Measurements from ENCODE around the gene SLIT3. TPM values are rescaled to one million over a fixed set of nuclear protein-coding genes. Genes with fewer than 3 reads are reported as not detected.

SLIT3 gene
- total and polyA plus RNA-seq, 10 of the 15 experiments (the other 5 are each of a cell fraction or from before 2014, with no cell fraction given): 0.05 TPM; not detected in 9

DNA sequence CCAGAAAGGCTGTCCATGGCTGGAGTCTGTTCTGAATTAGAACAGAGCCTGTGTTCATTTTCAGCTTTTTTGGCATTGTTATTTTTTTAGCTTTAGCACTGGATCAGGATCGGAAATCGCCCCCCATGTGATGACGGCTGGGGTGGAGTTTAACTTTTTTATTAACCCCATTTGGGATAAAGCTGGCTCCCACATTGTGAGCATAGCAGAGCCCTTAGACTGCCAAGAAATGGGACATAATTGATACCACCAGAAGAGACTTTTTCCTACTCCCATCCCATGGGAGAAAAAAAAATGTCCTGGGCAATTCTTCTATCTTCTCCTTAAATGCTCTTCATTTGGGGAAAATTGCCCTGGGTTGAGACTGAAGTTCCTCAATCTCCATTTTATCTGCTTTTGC is 52.4 kb downstream of the SLIT3 start:
- H3K9me3 ChIP-seq (replicated peaks; ENCODE audit: control insufficient read depth, insufficient read depth, low read length): no peaks in the 10 kb centered on the region
- no TSS peak for BruUV-seq (replicated peaks)
- no peak overlapping the region for H3K4me3 ChIP-seq
- intact Hi-C loops (cut with micrococcal nuclease; ENCODE audit: unreplicated experiment): no loop called here
- no peaks in the 10 kb centered on the region for H4K20me1 ChIP-seq (ENCODE audit: control insufficient read depth, insufficient read depth)
- H3K4me1 ChIP-seq (ENCODE audit: control insufficient read depth, insufficient read depth, low read length): no peaks in the 10 kb centered on the region
- no peak for FAIRE-seq
- ChIA-PET RAD21 (ENCODE audit: unreplicated experiment) (no interaction called here), SMC1A (ENCODE audit: uncharacterized antibody, unreplicated experiment) (no interaction called here), POLR2A (no interaction called here), CTCF (no interaction called here)
- H3K36me3 ChIP-seq (ENCODE audit: control insufficient read depth in 2 of 2, insufficient read depth in 2 of 2, low read length in 1 of 2): no peaks in the 10 kb centered on the region
- H3K9ac ChIP-seq (ENCODE audit: control insufficient read depth, insufficient read depth, low read length): no peak overlapping the region
- no peaks in the 10 kb centered on the region for H3K79me2 ChIP-seq (ENCODE audit: control insufficient read depth, insufficient read depth, low read length)
- H3K27ac ChIP-seq (ENCODE audit: control insufficient read depth, insufficient read depth): no peak overlapping the region
- no peak for DNase-seq (ENCODE audit: low read depth, low spot score)
- H3K27me3 ChIP-seq (replicated peaks in 1 of 2; ENCODE audit: control insufficient read depth in 2 of 2, insufficient read depth in 2 of 2, low read length in 1 of 2): peaks cover 0 to 4% of the 10 kb centered on the region in 2 experiments; a peak in 3 of 4 replicates
- in situ Hi-C loops (cut with MboI): no loop called here
- no peak for TF ChIP-seq RBBP5 (conservative IDR thresholded peaks at IDR 0.05)
- TF ChIP-seq BCL3 (IDR thresholded peaks at IDR 0.05; ENCODE audit: borderline replicate concordance, insufficient read depth, low read depth, low read length, poor library complexity, severe bottlenecking): no peak
- no peak for TF ChIP-seq USF1 (IDR thresholded peaks at IDR 0.05; ENCODE audit: borderline replicate concordance, extremely low read length, insufficient read depth, low read depth, low read length)
- no peak for TF ChIP-seq DPF2 (IDR thresholded peaks at IDR 0.05)
- no peak for TF ChIP-seq SKIL (IDR thresholded peaks at IDR 0.05; ENCODE audit: low read depth, poor library complexity, severe bottlenecking)
- no peak for TF ChIP-seq MAX (IDR thresholded peaks at IDR 0.05; ENCODE audit: low read depth, low read length)
- no peak for TF ChIP-seq USF2 (IDR thresholded peaks at IDR 0.05; ENCODE audit: borderline replicate concordance, low read depth, low read length)
- TF ChIP-seq SRF (IDR thresholded peaks at IDR 0.05; ENCODE audit: low read depth in 2 of 2, low read length in 2 of 2): no peak
- no peak for TF ChIP-seq CREM (IDR thresholded peaks at IDR 0.05; ENCODE audit: low read depth)
- TF ChIP-seq JUNB (IDR thresholded peaks at IDR 0.05): no peak
- no peak for TF ChIP-seq CTCF (IDR thresholded peaks at IDR 0.05 in 2 of 3, conservative IDR thresholded peaks at IDR 0.05 in 1 of 3; ENCODE audit: control insufficient read depth in 2 of 3, extremely low read depth in 1 of 3, insufficient read depth in 1 of 3, low read depth in 3 of 3, low read length in 3 of 3)
- TF ChIP-seq MTA3 (IDR thresholded peaks at IDR 0.05; ENCODE audit: borderline replicate concordance, low read length): no peak
- TF ChIP-seq LARP7 (IDR thresholded peaks at IDR 0.05): no peak
- no peak for TF ChIP-seq NKRF (conservative IDR thresholded peaks at IDR 0.05)
- no peak for TF ChIP-seq ZNF24 (IDR thresholded peaks at IDR 0.05)
- H3K4me2 ChIP-seq (ENCODE audit: control insufficient read depth, insufficient read depth): no peak overlapping the region
- no peak for ATAC-seq
- 33% methylated on average over 3 of the region's 3 CpGs for WGBS (ENCODE audit: insufficient coverage, insufficient replicate concordance, low lambda C conversion rate, missing lambda C conversion rate)
- H2AFZ ChIP-seq (ENCODE audit: control insufficient read depth, low read depth, low read length): no peak overlapping the region
